Stomach (tissue), 4 donors: ENCODE data around the gene GNPAT.

ENCODE experiments used
- CTCF ChIP-seq, 7 experiments: fragments of 450-650 bp in 4 of 7; fragments of 200-600 bp in 3 of 7; sonication (generic) in 3 of 7; IDR thresholded peaks; one replicate each; pipeline ENCODE4 v1.5.1; 2016 to 2019; ENCODE audit warnings: antibody characterized with exemption in 7 of 7, control low read depth in 2 of 7, mild to moderate bottlenecking in 1 of 7
- EP300 ChIP-seq: sonication (generic); formaldehyde crosslinking; IDR thresholded peaks from one replicate; pipeline ENCODE4 v1.6.1; 2017; ENCODE audit warnings: antibody characterized with exemption
- POLR2A ChIP-seq, 4 donors: fragments of 450-650 bp; IDR thresholded peaks; one replicate each; pipeline ENCODE4 v1.6.1; 2016; ENCODE audit warnings: antibody characterized with exemption in 4 of 4, control low read depth in 2 of 4, mild to moderate bottlenecking in 1 of 4, moderate library complexity in 1 of 4
- POLR2AphosphoS5 ChIP-seq, 3 donors: sonication (generic); formaldehyde crosslinking; IDR thresholded peaks; one replicate each; pipeline ENCODE4 v1.6.1; 2016; ENCODE audit warnings: antibody characterized with exemption in 3 of 3

- TF ChIP-seq CTCF (IDR thresholded peaks at IDR 0.05), result no peak
- TF ChIP-seq POLR2AphosphoS5 (IDR thresholded peaks at IDR 0.05), result no peak
- TF ChIP-seq POLR2A (IDR thresholded peaks at IDR 0.05), result no peak
- TF ChIP-seq EP300, result no peak
Measured at GRCh38 chr1:231313661-231314060, 72.6 kb downstream of the GNPAT start.
